DND-41 (cell line): ENCODE results near the gene TIMP1.

ENCODE experiments used
- ATAC-seq: fragments of 200-7000 bp; cut with Tn5 transposase; 3 replicates; pipeline ENCODE4 v1.9.1; 2021; ENCODE audit warnings: low read depth; ENCODE audit not compliant: insufficient read depth
- DNase-seq: peaks from one replicate; pipeline ENCODE4 v3.0.0-alpha.2; 2020
- H2AFZ ChIP-seq: 2 replicates; pipeline ENCODE4 v1.6.0; 2012; ENCODE audit warnings: low read depth, low read length
- H3K27ac ChIP-seq: 2 replicates; pipeline ENCODE4 v1.5.1; 2012; ENCODE audit warnings: low read length, inconsistent platforms
- H3K27me3 ChIP-seq: fragments of 200-600 bp; sonication (generic); 2 replicates; pipeline ENCODE4 v1.6.0; 2012; ENCODE audit warnings: low read length, mild to moderate bottlenecking, inconsistent platforms; ENCODE audit not compliant: insufficient read depth, poor library complexity
- H3K36me3 ChIP-seq: 2 replicates; pipeline ENCODE4 v1.5.1; 2012; ENCODE audit warnings: low read length, inconsistent platforms; ENCODE audit not compliant: insufficient read depth
- H3K4me1 ChIP-seq: 2 replicates; pipeline ENCODE4 v1.5.1; 2012; ENCODE audit warnings: mild to moderate bottlenecking, low read length; ENCODE audit not compliant: insufficient read depth
- H3K4me2 ChIP-seq: 2 replicates; pipeline ENCODE4 v1.6.0; 2012; ENCODE audit warnings: mild to moderate bottlenecking, moderate library complexity, low read length, inconsistent platforms; ENCODE audit not compliant: insufficient read depth
- H3K4me3 ChIP-seq, 2 experiments: fragments of 200-600 bp in 1 of 2; shearing (Covaris generic) in 1 of 2; 2 replicates each; pipeline ENCODE4 v1.5.1; 2012 to 2016; ENCODE audit warnings: inconsistent platforms in 2 of 2, low read length in 2 of 2, mild to moderate bottlenecking in 2 of 2, low read depth in 1 of 2, moderate library complexity in 1 of 2
- H3K79me2 ChIP-seq: 2 replicates; pipeline ENCODE4 v1.6.0; 2012; ENCODE audit warnings: low read length, inconsistent platforms; ENCODE audit not compliant: insufficient read depth
- H3K9ac ChIP-seq: 2 replicates; pipeline ENCODE4 v1.6.0; 2012; ENCODE audit warnings: low read depth, mild to moderate bottlenecking, inconsistent platforms, low read length, moderate library complexity
- H3K9me3 ChIP-seq: 2 replicates; pipeline ENCODE4 v1.5.1; 2012; ENCODE audit warnings: low read length, moderate library complexity, mild to moderate bottlenecking, inconsistent platforms; ENCODE audit not compliant: insufficient read depth, severe bottlenecking
- H4K20me1 ChIP-seq: 2 replicates; pipeline ENCODE4 v1.6.0; 2012; ENCODE audit warnings: low read length; ENCODE audit not compliant: insufficient read depth
- EZH2 ChIP-seq: IDR thresholded peaks from 3 replicates; pipeline ENCODE4 v1.6.1; 2012; ENCODE audit warnings: borderline replicate concordance, low read depth, mild to moderate bottlenecking, moderate library complexity, low read length, inconsistent platforms; ENCODE audit not compliant: severe bottlenecking
- TF ChIP-seq, protein P1 (sequence below): IDR thresholded peaks from 2 replicates; pipeline ENCODE4 v1.5.1; 2012; ENCODE audit warnings: borderline replicate concordance, low read length, moderate library complexity, mild to moderate bottlenecking; ENCODE audit not compliant: poor library complexity, severe bottlenecking; ENCODE audit errors: extremely low read depth

Gene TIMP1

GRCh38 chrX:47632666-47633065 lies 50.4 kb downstream of the TIMP1 start:
- Histone ChIP-seq H3K36me3 (peaks cover 22% of the 10 kb centered on the region), H3K9ac (no peak overlapping the region), H3K79me2 (no peaks in the 10 kb centered on the region), H4K20me1 (no peaks in the 10 kb centered on the region), H3K27ac (no peak overlapping the region), H3K27me3 (no peaks in the 10 kb centered on the region), H3K4me2 (no peak overlapping the region), H2AFZ (no peak overlapping the region), H3K4me3 (no peak overlapping the region), H3K4me1 (peaks cover 8% of the 10 kb centered on the region), H3K9me3 (no peaks in the 10 kb centered on the region)
- TF ChIP-seq, protein P1, sequence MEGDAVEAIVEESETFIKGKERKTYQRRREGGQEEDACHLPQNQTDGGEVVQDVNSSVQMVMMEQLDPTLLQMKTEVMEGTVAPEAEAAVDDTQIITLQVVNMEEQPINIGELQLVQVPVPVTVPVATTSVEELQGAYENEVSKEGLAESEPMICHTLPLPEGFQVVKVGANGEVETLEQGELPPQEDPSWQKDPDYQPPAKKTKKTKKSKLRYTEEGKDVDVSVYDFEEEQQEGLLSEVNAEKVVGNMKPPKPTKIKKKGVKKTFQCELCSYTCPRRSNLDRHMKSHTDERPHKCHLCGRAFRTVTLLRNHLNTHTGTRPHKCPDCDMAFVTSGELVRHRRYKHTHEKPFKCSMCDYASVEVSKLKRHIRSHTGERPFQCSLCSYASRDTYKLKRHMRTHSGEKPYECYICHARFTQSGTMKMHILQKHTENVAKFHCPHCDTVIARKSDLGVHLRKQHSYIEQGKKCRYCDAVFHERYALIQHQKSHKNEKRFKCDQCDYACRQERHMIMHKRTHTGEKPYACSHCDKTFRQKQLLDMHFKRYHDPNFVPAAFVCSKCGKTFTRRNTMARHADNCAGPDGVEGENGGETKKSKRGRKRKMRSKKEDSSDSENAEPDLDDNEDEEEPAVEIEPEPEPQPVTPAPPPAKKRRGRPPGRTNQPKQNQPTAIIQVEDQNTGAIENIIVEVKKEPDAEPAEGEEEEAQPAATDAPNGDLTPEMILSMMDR, result no peak
- no peak for TF ChIP-seq EZH2
- DNase-seq (no peak), ATAC-seq (no peak)

DNA sequence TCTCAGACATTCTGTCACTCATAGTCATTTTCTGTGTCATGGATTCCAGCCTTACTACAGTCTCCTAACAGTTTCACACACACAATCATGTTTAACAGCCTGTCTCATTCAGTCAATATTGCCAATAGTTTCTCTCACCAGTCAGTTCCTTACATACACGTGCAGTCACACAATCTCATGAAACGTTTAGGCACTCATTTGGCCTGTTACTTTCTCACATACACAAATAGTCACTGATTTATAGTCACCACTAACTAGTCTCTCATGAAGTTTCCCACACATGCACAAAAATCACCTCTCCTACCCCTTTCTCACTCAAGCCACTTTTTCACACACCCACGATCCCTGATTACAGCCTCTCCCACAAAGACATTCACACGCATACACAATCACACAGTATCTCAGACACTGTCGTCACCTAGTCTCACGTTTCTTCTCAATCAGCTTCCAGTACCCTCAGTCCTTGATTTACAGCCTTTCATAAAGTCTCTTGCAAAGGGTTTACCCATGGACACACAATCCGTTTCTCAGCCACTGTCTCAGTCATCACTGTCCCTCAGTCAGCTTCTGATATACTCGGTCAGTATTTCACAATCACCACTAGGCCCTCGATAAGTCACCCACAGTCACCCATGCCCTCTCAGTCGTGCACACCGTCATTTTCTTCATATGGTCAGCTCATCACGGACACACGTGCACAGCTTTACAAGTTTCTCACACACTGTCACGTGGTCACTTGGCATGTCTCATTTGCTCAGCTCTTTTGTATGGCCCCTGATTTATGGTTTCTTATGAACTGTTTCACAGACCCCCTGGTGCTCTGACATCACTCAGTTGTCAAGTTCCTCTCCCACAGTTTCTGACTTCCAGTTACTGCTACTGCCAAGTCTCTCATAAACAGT lies 51.7 kb downstream of the TIMP1 start:
- no peak overlapping the region for H3K4me2 ChIP-seq
- no peak for DNase-seq

DNA sequence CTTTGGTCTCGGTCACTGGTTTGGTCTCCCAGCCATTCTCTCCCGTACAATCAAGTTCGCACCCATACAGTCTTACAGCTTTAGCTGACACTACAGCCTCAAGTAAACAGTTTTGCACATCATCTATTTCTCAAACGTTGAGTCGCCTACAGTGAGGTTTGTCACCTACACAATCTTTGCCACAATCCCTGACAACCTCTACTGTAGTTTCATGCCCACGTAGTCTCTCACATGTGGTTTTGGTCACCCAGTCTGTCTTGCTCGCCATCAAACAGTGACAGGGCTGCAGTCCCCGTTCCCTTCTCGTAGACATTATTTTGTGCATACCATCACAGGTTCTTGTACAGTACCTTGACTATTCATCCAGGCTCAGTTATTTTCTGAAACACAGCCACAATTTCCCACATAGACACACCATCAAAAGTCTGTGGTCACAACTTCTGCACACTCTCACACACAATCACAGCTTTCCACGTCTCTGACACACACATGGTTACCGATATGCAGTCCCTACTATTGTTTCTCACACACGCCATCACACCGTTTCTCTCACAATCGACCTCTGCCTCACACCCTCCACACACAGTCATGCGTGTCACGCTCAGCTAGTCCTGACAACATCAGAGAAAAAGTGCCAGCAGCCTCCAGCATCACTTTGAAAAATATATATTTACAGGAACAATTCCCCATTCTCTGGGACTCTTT lies 52.8 kb downstream of the TIMP1 start:
- Histone ChIP-seq H2AFZ (no peak overlapping the region), H3K36me3 (peaks cover 41% of the 10 kb centered on the region), H4K20me1 (no peaks in the 10 kb centered on the region), H3K79me2 (no peaks in the 10 kb centered on the region), H3K4me3 (no peak overlapping the region), H3K9ac (no peak overlapping the region), H3K4me2 (no peak overlapping the region), H3K27me3 (no peaks in the 10 kb centered on the region), H3K4me1 (peaks cover 3% of the 10 kb centered on the region), H3K9me3 (no peaks in the 10 kb centered on the region), H3K27ac (no peak overlapping the region)
- DNase-seq, result no peak
- TF ChIP-seq, protein P1, result no peak
- no peak for TF ChIP-seq EZH2
- ATAC-seq, result no peak

More for the DNA sequence above, 51.7 kb downstream of the TIMP1 start:
- Histone ChIP-seq H3K4me1 (peaks cover 8% of the 10 kb centered on the region), H2AFZ (no peak overlapping the region), H3K4me3 (no peak overlapping the region), H3K79me2 (no peaks in the 10 kb centered on the region), H3K36me3 (peaks cover 32% of the 10 kb centered on the region), H3K9ac (no peak overlapping the region), H3K9me3 (no peaks in the 10 kb centered on the region), H4K20me1 (no peaks in the 10 kb centered on the region), H3K27me3 (no peaks in the 10 kb centered on the region), H3K27ac (no peak overlapping the region)
- TF ChIP-seq EZH2, result no peak
- ATAC-seq, result no peak
